NT2/D1 (cell line): Measurements from ENCODE around the gene CDHR3.
A peak's percentile ranks its signal among the peaks of the same experiment; 100 is the strongest.

ENCODE experiments used
- DNase-seq: peaks from one replicate; pipeline ENCODE4 v3.0.0-alpha.2; 2011; ENCODE audit warnings: low read depth, low spot score
- H3K27me3 ChIP-seq: 2 replicates; pipeline ENCODE4 v1.6.0; 2011; ENCODE audit warnings: mild to moderate bottlenecking; ENCODE audit not compliant: insufficient read length, insufficient read depth
- H3K36me3 ChIP-seq: 2 replicates; pipeline ENCODE4 v1.6.1; 2011; ENCODE audit warnings: mild to moderate bottlenecking, low read length, mixed read lengths; ENCODE audit not compliant: insufficient read depth, insufficient read length
- H3K4me1 ChIP-seq: 2 replicates; pipeline ENCODE4 v1.5.1; 2011; ENCODE audit not compliant: insufficient read depth, insufficient read length
- H3K4me3 ChIP-seq: 2 replicates; pipeline ENCODE4 v1.5.1; 2011; ENCODE audit warnings: low read depth; ENCODE audit not compliant: insufficient read length
- H3K9ac ChIP-seq: 2 replicates; pipeline ENCODE4 v1.6.0; 2011; ENCODE audit warnings: low read depth; ENCODE audit not compliant: insufficient read length
- H3K9me3 ChIP-seq: 2 replicates; pipeline ENCODE4 v1.5.1; 2011; ENCODE audit warnings: mild to moderate bottlenecking, low read length; ENCODE audit not compliant: insufficient read depth
- SUZ12 ChIP-seq: IDR thresholded peaks from 2 replicates; pipeline ENCODE4 v1.6.1; 2011; ENCODE audit not compliant: insufficient read length, insufficient read depth; ENCODE audit errors: extremely low read depth
- YY1 ChIP-seq: IDR thresholded peaks from 2 replicates; pipeline ENCODE4 v1.6.1; 2011; ENCODE audit not compliant: insufficient read length, insufficient read depth
- ZNF274 ChIP-seq: IDR thresholded peaks from 2 replicates; pipeline ENCODE4 v1.6.1; 2011; ENCODE audit warnings: mild to moderate bottlenecking, low read depth, low read length

Gene CDHR3

DNA sequence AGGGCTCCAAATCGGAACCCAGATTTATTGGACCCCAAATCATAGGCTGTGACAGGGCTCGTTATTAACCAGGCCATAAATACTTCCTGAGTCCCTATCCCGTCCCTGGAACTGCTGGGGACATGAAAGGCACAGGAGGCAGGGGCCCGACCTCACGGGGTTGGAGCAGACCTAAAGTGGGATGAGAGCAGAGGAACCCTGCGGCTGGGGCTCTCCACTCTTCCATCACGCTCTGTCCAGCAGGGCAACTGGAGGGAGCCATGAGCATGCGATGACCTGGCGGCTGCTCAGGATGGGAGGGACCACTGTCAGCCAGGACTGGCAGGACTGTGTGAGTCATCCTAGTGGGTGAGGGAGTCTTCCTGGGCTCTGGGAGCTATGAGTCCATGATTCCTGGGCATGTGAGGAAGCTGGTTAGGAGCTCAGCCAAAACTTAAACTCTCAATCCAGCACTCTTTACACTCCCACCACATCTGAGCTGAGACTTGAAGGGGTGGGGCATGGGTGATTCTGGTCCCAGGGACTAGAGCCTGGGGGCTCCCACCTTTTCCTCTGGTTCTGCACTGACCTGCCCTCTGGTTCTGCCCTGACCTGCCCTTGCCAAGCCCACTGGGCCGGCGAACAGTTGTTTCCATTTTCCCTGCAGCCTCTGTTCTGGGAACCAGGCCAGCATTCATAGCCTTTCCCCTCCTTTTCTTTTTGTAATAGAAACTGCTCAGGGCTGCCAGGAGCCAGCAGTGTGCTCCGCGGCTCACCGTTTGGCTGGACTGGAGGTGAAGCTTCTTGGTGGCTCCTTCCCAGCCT, 101.9 kb downstream of the CDHR3 start:
- Histone ChIP-seq H3K9me3 (no peaks in the 10 kb centered on the region; the same call in 1 of the 2 replicates), H3K4me1 (peaks cover 11% of the 10 kb centered on the region)
- no peak for DNase-seq

GRCh38 chr7:106065575-106066500, 102.8 kb downstream of the CDHR3 start:
- Histone ChIP-seq H3K36me3 (no peaks in the 10 kb centered on the region), H3K9me3 (no peaks in the 10 kb centered on the region; the same call in 1 of the 2 replicates), H3K4me1 (peaks cover 11% of the 10 kb centered on the region), H3K9ac (peak overlapping the region; percentile 39), H3K27me3 (no peaks in the 10 kb centered on the region), H3K4me3 (no peak overlapping the region)
- TF ChIP-seq YY1 (no peak), ZNF274 (no peak)
- no peak for DNase-seq

More for the DNA sequence above, 101.9 kb downstream of the CDHR3 start:
- Histone ChIP-seq H3K36me3 (no peaks in the 10 kb centered on the region), H3K9ac (peak overlapping the region; percentile 39), H3K4me3 (no peak overlapping the region), H3K27me3 (no peaks in the 10 kb centered on the region)
- TF ChIP-seq SUZ12: no peak
- no peak for TF ChIP-seq YY1
- no peak for TF ChIP-seq ZNF274

DNA sequence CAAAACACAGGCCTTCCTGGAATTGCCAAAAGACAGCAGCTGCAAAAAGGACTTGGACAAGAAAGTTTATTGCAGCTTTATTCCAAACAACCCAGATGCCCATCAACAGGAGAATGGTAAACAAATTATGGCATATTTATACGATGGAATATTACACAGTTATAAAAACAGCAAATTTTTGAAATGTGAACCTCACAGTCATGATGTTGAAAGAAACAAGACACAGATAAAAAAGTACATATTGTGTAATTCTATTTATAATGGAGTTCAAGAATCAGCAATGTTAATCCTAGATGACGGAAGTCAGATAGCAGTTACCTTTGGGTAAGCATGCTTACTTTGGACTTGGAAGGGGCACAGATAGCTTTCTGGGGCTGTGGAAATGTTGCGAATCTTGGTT, 104.6 kb downstream of the CDHR3 start:
- peaks cover 12% of the 10 kb centered on the region for H3K4me1 ChIP-seq
- TF ChIP-seq SUZ12: no peak
- TF ChIP-seq YY1: no peak
- no peak for TF ChIP-seq ZNF274
- H3K4me3 ChIP-seq: no peak overlapping the region
- H3K9ac ChIP-seq: no peak overlapping the region
- no peaks in the 10 kb centered on the region for H3K9me3 ChIP-seq
- DNase-seq: no peak
- H3K27me3 ChIP-seq: no peaks in the 10 kb centered on the region
- H3K36me3 ChIP-seq: no peaks in the 10 kb centered on the region

GRCh38 chr7:106068538-106068961, 105.5 kb downstream of the CDHR3 start:
- Histone ChIP-seq H3K36me3 (no peaks in the 10 kb centered on the region), H3K27me3 (no peaks in the 10 kb centered on the region), H3K4me1 (peaks cover 12% of the 10 kb centered on the region), H3K9me3 (no peaks in the 10 kb centered on the region), H3K4me3 (no peak overlapping the region), H3K9ac (no peak overlapping the region)
- no peak for DNase-seq
- TF ChIP-seq ZNF274 (no peak), SUZ12 (no peak), YY1 (no peak)

DNA sequence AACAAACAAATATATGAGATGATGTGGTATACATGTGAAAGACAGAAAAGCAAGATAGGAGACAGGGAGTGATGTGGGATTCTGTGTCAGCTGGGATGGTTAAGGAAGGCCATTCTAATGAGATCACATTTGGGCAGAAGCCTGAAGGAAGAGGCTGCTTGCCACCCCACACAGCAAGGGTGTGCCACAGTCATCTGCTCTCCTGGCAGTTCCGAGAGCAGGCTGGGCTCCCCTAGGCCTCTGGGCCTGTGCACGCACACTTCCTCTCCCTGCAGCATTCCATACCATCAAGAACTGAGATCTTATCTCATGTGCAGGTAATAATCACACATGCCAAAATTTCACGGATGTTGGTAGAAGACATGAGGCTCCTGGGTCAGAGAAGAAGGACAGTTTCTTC, 105.9 kb downstream of the CDHR3 start:
- peaks cover 12% of the 10 kb centered on the region for H3K4me1 ChIP-seq
- no peaks in the 10 kb centered on the region for H3K27me3 ChIP-seq
- no peak overlapping the region for H3K9ac ChIP-seq
- no peaks in the 10 kb centered on the region for H3K36me3 ChIP-seq
- no peaks in the 10 kb centered on the region for H3K9me3 ChIP-seq
- no peak for DNase-seq
- TF ChIP-seq SUZ12 (no peak), ZNF274 (no peak), YY1 (no peak)
- H3K4me3 ChIP-seq: no peak overlapping the region

GRCh38 chr7:106069471-106070200, 106.6 kb downstream of the CDHR3 start:
- Histone ChIP-seq H3K9me3 (no peaks in the 10 kb centered on the region), H3K36me3 (no peaks in the 10 kb centered on the region), H3K4me1 (peaks cover 9% of the 10 kb centered on the region), H3K9ac (no peak overlapping the region), H3K27me3 (no peaks in the 10 kb centered on the region), H3K4me3 (no peak overlapping the region)
- no peak for TF ChIP-seq SUZ12
- TF ChIP-seq ZNF274: no peak
- TF ChIP-seq YY1: no peak
- no peak for DNase-seq

DNA sequence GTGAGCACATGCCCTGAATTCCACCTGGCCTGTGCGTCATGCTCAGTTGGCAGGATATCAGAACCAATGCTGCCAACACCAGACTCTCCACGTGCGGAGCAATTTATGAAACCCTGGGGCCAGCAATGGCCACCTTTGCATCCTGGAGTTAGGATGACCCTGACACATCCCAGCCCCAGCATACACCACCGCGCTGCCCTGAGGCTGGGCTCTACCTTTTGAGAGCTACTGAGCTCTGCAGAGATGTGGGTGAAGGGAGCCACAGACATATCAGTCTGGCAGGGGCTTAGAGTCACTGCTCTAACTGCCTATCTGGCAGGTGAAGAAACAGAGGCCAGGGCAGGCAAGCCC, 107.1 kb downstream of the CDHR3 start:
- no peak overlapping the region for H3K9ac ChIP-seq
- DNase-seq: no peak
- no peaks in the 10 kb centered on the region for H3K36me3 ChIP-seq
- H3K4me3 ChIP-seq: no peak overlapping the region
- no peaks in the 10 kb centered on the region for H3K27me3 ChIP-seq
- TF ChIP-seq SUZ12 (no peak), ZNF274 (no peak), YY1 (no peak)
- H3K9me3 ChIP-seq: no peaks in the 10 kb centered on the region
- peaks cover 6% of the 10 kb centered on the region for H3K4me1 ChIP-seq
